IPS DF 6.9 (cell line): ENCODE measurements around the gene POLR2F.

Experiments used
- DNase-seq: peaks from one replicate; pipeline ENCODE4 v3.0.0-alpha.2; 2013; ENCODE audit warnings: low read depth, low spot score
- H3K27ac ChIP-seq: one replicate; pipeline ENCODE4 v1.5.1; 2013; ENCODE audit warnings: low read length, control low read depth
- H3K27me3 ChIP-seq: 2 replicates; pipeline ENCODE4 v1.6.1; 2013; ENCODE audit warnings: mild to moderate bottlenecking, low read length; ENCODE audit not compliant: control insufficient read depth, insufficient read depth
- H3K36me3 ChIP-seq: 2 replicates; pipeline ENCODE4 v1.6.1; 2013; ENCODE audit warnings: low read length; ENCODE audit not compliant: control insufficient read depth, insufficient read depth
- H3K4me1 ChIP-seq: 2 replicates; pipeline ENCODE4 v1.6.1; 2013; ENCODE audit warnings: low read length; ENCODE audit not compliant: control insufficient read depth, insufficient read depth
- H3K4me3 ChIP-seq: 2 replicates; pipeline ENCODE4 v1.5.1; 2013; ENCODE audit warnings: mild to moderate bottlenecking, low read length
- H3K9me3 ChIP-seq: 2 replicates; pipeline ENCODE4 v1.6.1; 2013; ENCODE audit warnings: low read length, inconsistent platforms; ENCODE audit not compliant: control insufficient read depth, insufficient read depth
- WGBS: extraction: QIAGEN DNeasy Blood & Tissue Kit; methylation state at CpG from one replicate; pipeline ENCODE4 v1.1.7; 2013; ENCODE audit warnings: mixed read lengths, missing lambda C conversion rate; ENCODE audit not compliant: insufficient read length, insufficient coverage; 5-methylcytosine and 5-hydroxymethylcytosine counted together

Gene POLR2F

GRCh38 chr22:37982938-37983859, 29.7 kb downstream of the POLR2F start:
- no peaks in the 10 kb centered on the region for H3K36me3 ChIP-seq
- peaks cover 7% of the 10 kb centered on the region for H3K4me1 ChIP-seq
- no peak overlapping the region for H3K27ac ChIP-seq
- peaks cover 2% of the 10 kb centered on the region for H3K27me3 ChIP-seq
- H3K4me3 ChIP-seq, result peak overlapping the region; percentile 27; the same call in 1 of the 2 replicates
- no peaks in the 10 kb centered on the region for H3K9me3 ChIP-seq
- no peak for DNase-seq
- WGBS, result no CpG with 5 or more reads among the region's 84 CpGs

- peaks cover 2% of the 10 kb centered on the region for H3K27me3 ChIP-seq
- WGBS, result no CpG with 5 or more reads among the region's 42 CpGs
- no peak within 1 kb of the TSS for H3K27ac ChIP-seq
- H3K9me3 ChIP-seq, result no peaks in the 10 kb centered on the region
- H3K4me1 ChIP-seq, result peaks cover 7% of the 10 kb centered on the region
- H3K4me3 ChIP-seq, result peak within 1 kb of the TSS; percentile 31; the same call in 1 of the 2 replicates
- no peaks in the 10 kb centered on the region for H3K36me3 ChIP-seq
- DNase-seq, result no peak
Measured at GRCh38 chr22:37983860-37984791, 30.6 kb downstream of the POLR2F start, which contains the start of gene SOX10. Gene SOX10 (minus strand): TSS chr22:37984555. CDS start chr22:37983784, 771 bp downstream.

GRCh38 chr22:37985050-37985585, 31.6 kb downstream of the POLR2F start:
- no peaks in the 10 kb centered on the region for H3K36me3 ChIP-seq
- DNase-seq, result no peak
- H3K4me3 ChIP-seq, result no peak overlapping the region
- peaks cover 6% of the 10 kb centered on the region for H3K4me1 ChIP-seq
- H3K9me3 ChIP-seq, result no peaks in the 10 kb centered on the region
- no CpG with 5 or more reads among the region's 9 CpGs for WGBS
- peaks cover 2% of the 10 kb centered on the region for H3K27me3 ChIP-seq
- H3K27ac ChIP-seq, result no peak overlapping the region

GRCh38 chr22:37985751-37986281, 32.3 kb downstream of the POLR2F start:
- Histone ChIP-seq H3K9me3 (no peaks in the 10 kb centered on the region), H3K4me3 (no peak overlapping the region), H3K27me3 (peaks cover 2% of the 10 kb centered on the region), H3K27ac (no peak overlapping the region), H3K4me1 (peaks cover 6% of the 10 kb centered on the region), H3K36me3 (no peaks in the 10 kb centered on the region)
- DNase-seq, result no peak
- WGBS, result no CpG with 5 or more reads among the region's 27 CpGs

GRCh38 chr22:37986371-37986770, 32.9 kb downstream of the POLR2F start:
- Histone ChIP-seq H3K27ac (no peak overlapping the region), H3K9me3 (no peaks in the 10 kb centered on the region), H3K4me3 (no peak overlapping the region), H3K36me3 (no peaks in the 10 kb centered on the region), H3K4me1 (peaks cover 6% of the 10 kb centered on the region), H3K27me3 (peaks cover 2% of the 10 kb centered on the region)
- no peak for DNase-seq
- WGBS, result no CpG with 5 or more reads among the region's 7 CpGs

- no peak for DNase-seq
- Histone ChIP-seq H3K27me3 (no peaks in the 10 kb centered on the region), H3K9me3 (no peaks in the 10 kb centered on the region), H3K4me3 (no peak overlapping the region), H3K36me3 (no peaks in the 10 kb centered on the region), H3K4me1 (peaks cover 8% of the 10 kb centered on the region), H3K27ac (no peak overlapping the region)
- WGBS, result no CpG with 5 or more reads among the region's 14 CpGs
Measured at GRCh38 chr22:37989146-37990045, 35.9 kb downstream of the POLR2F start.

GRCh38 chr22:37990301-37990700, 36.8 kb downstream of the POLR2F start:
- no CpG with 5 or more reads among the region's 5 CpGs for WGBS
- Histone ChIP-seq H3K9me3 (no peaks in the 10 kb centered on the region), H3K4me3 (no peak overlapping the region), H3K27ac (no peak overlapping the region), H3K36me3 (no peaks in the 10 kb centered on the region), H3K4me1 (peaks cover 1% of the 10 kb centered on the region; the same call in 1 of the 2 replicates), H3K27me3 (no peaks in the 10 kb centered on the region)
- no peak for DNase-seq

GRCh38 chr22:37990862-37991261, 37.4 kb downstream of the POLR2F start:
- Histone ChIP-seq H3K36me3 (no peaks in the 10 kb centered on the region), H3K9me3 (no peaks in the 10 kb centered on the region), H3K4me1 (peaks cover 1% of the 10 kb centered on the region; the same call in 1 of the 2 replicates), H3K4me3 (no peak overlapping the region), H3K27me3 (no peaks in the 10 kb centered on the region), H3K27ac (no peak overlapping the region)
- no CpG with 5 or more reads among the region's 7 CpGs for WGBS
- DNase-seq, result no peak

GRCh38 chr22:37991731-37992442, 38.4 kb downstream of the POLR2F start:
- WGBS, result no CpG with 5 or more reads among the region's 6 CpGs
- Histone ChIP-seq H3K4me3 (no peak overlapping the region), H3K4me1 (peaks cover 1% of the 10 kb centered on the region; the same call in 1 of the 2 replicates), H3K9me3 (no peaks in the 10 kb centered on the region), H3K27ac (no peak overlapping the region), H3K27me3 (no peaks in the 10 kb centered on the region), H3K36me3 (no peaks in the 10 kb centered on the region)
- DNase-seq, result no peak
